OCI-LY7 (cell line): ENCODE data around the gene RAD51B. TPM values are rescaled to one million over a fixed set of nuclear protein-coding genes. Genes with fewer than 3 reads are reported as not detected.

Experiments used
- BruUV-seq: library from RNA; stranded (reverse); fragments of 400-500 nt; replicated peaks from 2 replicates; lab custom pipeline; 2021; lab: Mats Ljungman, UMichigan
- CTCF ChIA-PET: fragments of 300-600 bp; sonication (Branson Sonifier 250); formaldehyde crosslinking; loops from one replicate; lab custom pipeline; 2022; ENCODE audit warnings: antibody characterized with exemption; ENCODE audit not compliant: unreplicated experiment; lab: Charles Lee
- POLR2A ChIA-PET: fragments of 300-600 bp; sonication (Branson Sonifier 250); formaldehyde crosslinking; loops from one replicate; lab custom pipeline; 2022; ENCODE audit warnings: antibody characterized with exemption; lab: Charles Lee
- DNase-seq: peaks from one replicate; pipeline ENCODE4 v3.0.0-alpha.2; 2015; ENCODE audit warnings: low spot score
- H2AFZ ChIP-seq: fragments of 200-600 bp; sonication (generic), shearing (Covaris generic); 2 replicates; pipeline ENCODE4 v1.6.1; 2014; ENCODE audit warnings: mild to moderate bottlenecking, antibody characterized with exemption, low read length, moderate library complexity
- H3K27ac ChIP-seq: fragments of 200-600 bp; sonication (generic); 2 replicates; pipeline ENCODE4 v1.5.1; 2014; ENCODE audit warnings: mixed run types, low read depth, mild to moderate bottlenecking, moderate library complexity, low read length, inconsistent platforms; ENCODE audit not compliant: poor library complexity, severe bottlenecking
- H3K36me3 ChIP-seq: fragments of 200-600 bp; sonication (generic); 2 replicates; pipeline ENCODE4 v1.6.1; 2014; ENCODE audit warnings: mild to moderate bottlenecking, antibody characterized with exemption, low read length, moderate library complexity, mixed read lengths; ENCODE audit not compliant: insufficient read depth
- H3K4me1 ChIP-seq: fragments of 200-600 bp; sonication (generic); 2 replicates; pipeline ENCODE4 v1.5.1; 2014; ENCODE audit warnings: mild to moderate bottlenecking, low read length; ENCODE audit not compliant: insufficient read depth, poor library complexity, severe bottlenecking
- H3K4me2 ChIP-seq: fragments of 200-600 bp; sonication (generic); 2 replicates; pipeline ENCODE4 v1.6.1; 2014; ENCODE audit warnings: mild to moderate bottlenecking, low read length
- H3K4me3 ChIP-seq: fragments of 200-600 bp; sonication (generic); 2 replicates; pipeline ENCODE4 v1.5.1; 2014; ENCODE audit warnings: mild to moderate bottlenecking, low read depth, low read length; ENCODE audit not compliant: poor library complexity, severe bottlenecking
- H3K79me2 ChIP-seq: fragments of 200-600 bp; sonication (generic); 2 replicates; pipeline ENCODE4 v1.6.1; 2016; ENCODE audit warnings: low read depth, mild to moderate bottlenecking, low read length, moderate library complexity, mixed read lengths; ENCODE audit not compliant: insufficient read depth
- H3K9me2 ChIP-seq: fragments of 200-600 bp; sonication (generic); 2 replicates; pipeline ENCODE4 v1.6.1; 2016; ENCODE audit warnings: mild to moderate bottlenecking, low read length, mixed read lengths; ENCODE audit not compliant: insufficient read depth
- H3K9me3 ChIP-seq: fragments of 200-600 bp; sonication (generic); 2 replicates; pipeline ENCODE4 v1.6.1; 2014; ENCODE audit warnings: mild to moderate bottlenecking, mixed run types, low read length, mixed read lengths
- H4K20me1 ChIP-seq: fragments of 200-600 bp; sonication (generic); 2 replicates; pipeline ENCODE4 v1.6.1; 2014; ENCODE audit warnings: mild to moderate bottlenecking, antibody characterized with exemption, low read length, moderate library complexity, mixed read lengths; ENCODE audit not compliant: insufficient read depth
- CTCF ChIP-seq: fragments of 200-600 bp; sonication (generic); conservative IDR thresholded peaks from 2 replicates; pipeline ENCODE4 v1.5.1; 2014; ENCODE audit warnings: mild to moderate bottlenecking, antibody characterized with exemption, low read length, moderate library complexity, mixed read lengths
- EZH2phosphoT487 ChIP-seq: fragments of 200-600 bp; sonication (generic); IDR thresholded peaks from 2 replicates; pipeline ENCODE4 v1.6.1; 2018; ENCODE audit warnings: low read depth, borderline replicate concordance, mild to moderate bottlenecking, mixed run types, antibody characterized with exemption, low read length, moderate library complexity, mixed read lengths
- intact Hi-C: fragments of 100-400 bp; cut with micrococcal nuclease; formaldehyde crosslinking; loops from one replicate; pipeline ENCODE4 v1.10.0; 2022; ENCODE audit not compliant: unreplicated experiment
- total RNA-seq, 2 experiments: library from RNA; depleted of rRNA in 1 of 2; stranded (reverse); fragments of >200 nt in 1 of 2; shearing (Covaris generic) in 1 of 2; gene quantifications; 2 replicates each; pipeline ENCODE4 v1.2.3, GENCODE V29; 2014 to 2022

The RAD51B gene
- total RNA-seq, 2 experiments from 2014 or later = 41.4 to 89.9 TPM

GRCh38 chr14:67798731-67799130 is 20.8 kb upstream of the RAD51B start:
- Histone ChIP-seq H3K36me3 (peaks cover 88% of the 10 kb centered on the region), H3K9me3 (no peaks in the 10 kb centered on the region)

GRCh38 chr14:67800743-67801142 is 18.8 kb upstream of the RAD51B start:
- Histone ChIP-seq H3K4me1 (no peaks in the 10 kb centered on the region), H2AFZ (no peak overlapping the region), H3K9me3 (no peaks in the 10 kb centered on the region), H3K79me2 (no peaks in the 10 kb centered on the region), H4K20me1 (no peaks in the 10 kb centered on the region), H3K4me2 (no peak overlapping the region), H3K36me3 (peaks cover 88% of the 10 kb centered on the region), H3K9me2 (no peaks in the 10 kb centered on the region), H3K27ac (no peak overlapping the region), H3K4me3 (no peak overlapping the region)
- TF ChIP-seq EZH2phosphoT487 = no peak
- TF ChIP-seq CTCF = no peak
- intact Hi-C loops = no loop called here
- CTCF ChIA-PET = no interaction called here
- no TSS peak for BruUV-seq
- POLR2A ChIA-PET = interaction anchor here (0.6 to 0.9 kb wide), 2 partner anchors 13 to 1372 kb away, joined by 3 read pairs; no protein-coding TSS in a partner anchor
- DNase-seq = no peak

More at GRCh38 chr14:67798731-67799130, 20.8 kb upstream of the RAD51B start:
- intact Hi-C loops = no loop called here
- Histone ChIP-seq H3K9me2 (no peaks in the 10 kb centered on the region), H3K27ac (no peak overlapping the region), H3K4me1 (no peaks in the 10 kb centered on the region), H2AFZ (no peak overlapping the region), H4K20me1 (no peaks in the 10 kb centered on the region), H3K79me2 (no peaks in the 10 kb centered on the region), H3K4me3 (no peak overlapping the region), H3K4me2 (no peak overlapping the region)
- DNase-seq = no peak
- BruUV-seq = no TSS peak
- CTCF ChIA-PET = no interaction called here
- no peak for TF ChIP-seq CTCF
- TF ChIP-seq EZH2phosphoT487 = no peak
- POLR2A ChIA-PET = interaction anchor here (0.6 kb wide), 1 partner anchor 667 kb away, joined by 3 read pairs; no protein-coding TSS in a partner anchor

- no peak for TF ChIP-seq EZH2phosphoT487
- no peak for TF ChIP-seq CTCF
- Histone ChIP-seq H3K9me3 (no peaks in the 10 kb centered on the region), H3K36me3 (peaks cover 85% of the 10 kb centered on the region), H4K20me1 (no peaks in the 10 kb centered on the region), H3K79me2 (no peaks in the 10 kb centered on the region), H3K4me2 (no peak overlapping the region), H3K4me3 (no peak overlapping the region), H3K4me1 (no peaks in the 10 kb centered on the region), H3K27ac (no peak overlapping the region), H3K9me2 (no peaks in the 10 kb centered on the region), H2AFZ (no peak overlapping the region)
- DNase-seq = no peak
- POLR2A ChIA-PET = no interaction called here
- CTCF ChIA-PET = no interaction called here
- intact Hi-C loops = no loop called here
- BruUV-seq = no TSS peak
Measured at GRCh38 chr14:67806246-67806645, 13.3 kb upstream of the RAD51B start.
